GM12878 (cell line): Measurements from ENCODE around the gene EIF3M. TPM values are rescaled to one million over a fixed set of nuclear protein-coding genes. Genes with fewer than 3 reads are reported as not detected.

Experiments
- ATAC-seq: fragments of 200-7000 bp; cut with Tn5 transposase; 3 replicates; pipeline ENCODE4 v1.9.1; 2020; ENCODE audit warnings: mild to moderate bottlenecking, moderate library complexity
- BruUV-seq: library from RNA; stranded (reverse); fragments of 400-500 nt; replicated peaks from 2 replicates; lab custom pipeline; 2021; lab: Mats Ljungman, UMichigan
- CTCF ChIA-PET: fragments of 300-600 bp; sonication (Branson Sonifier 250); formaldehyde crosslinking; extraction: SDS; loops from one replicate; lab custom pipeline; 2021; ENCODE audit warnings: inconsistent platforms; lab: Yijun Ruan, JAX
- POLR2A ChIA-PET: fragments of 350-600 bp; formaldehyde crosslinking; extraction: SDS; loops from one replicate; lab custom pipeline; 2021; ENCODE audit warnings: inconsistent platforms; lab: Charles Lee
- RAD21 ChIA-PET: fragments of 300-600 bp; sonication (Branson Sonifier 250); formaldehyde crosslinking; loops from one replicate; lab custom pipeline; 2023; ENCODE audit warnings: antibody characterized with exemption; ENCODE audit not compliant: unreplicated experiment; lab: Charles Lee
- SMC1A ChIA-PET: fragments of 300-600 bp; sonication (Branson Sonifier 250); formaldehyde crosslinking; loops from one replicate; lab custom pipeline; 2023; ENCODE audit not compliant: unreplicated experiment, uncharacterized antibody; lab: Charles Lee
- DNase-seq: peaks from one replicate; pipeline ENCODE4 v3.0.0-alpha.2; 2011; ENCODE audit warnings: low read depth, low spot score
- FAIRE-seq: peaks from 3 replicates; lab custom pipeline; 2011; peaks lifted over from hg19 to GRCh38; lab: Jason Lieb, UNC
- H2AFZ ChIP-seq: 2 replicates; pipeline ENCODE4 v1.6.0; 2011; ENCODE audit warnings: low read depth, low read length, control low read depth; ENCODE audit not compliant: control insufficient read depth
- H3K27ac ChIP-seq: 2 replicates; pipeline ENCODE4 v1.5.1; 2011; ENCODE audit warnings: control low read depth; ENCODE audit not compliant: control insufficient read depth, insufficient read depth
- H3K27me3 ChIP-seq, 2 experiments: replicated peaks in 1 of 2; 2 replicates each; pipeline versions ENCODE4 v1.6.0 to v1.6.1; 2011; ENCODE audit warnings: low read length in 1 of 2; ENCODE audit not compliant: control insufficient read depth in 2 of 2, insufficient read depth in 2 of 2
- H3K36me3 ChIP-seq, 2 experiments: 2 replicates each; pipeline ENCODE4 v1.5.1; 2011; ENCODE audit warnings: low read length in 1 of 2; ENCODE audit not compliant: control insufficient read depth in 2 of 2, insufficient read depth in 2 of 2
- H3K4me1 ChIP-seq: 2 replicates; pipeline ENCODE4 v1.6.1; 2011; ENCODE audit warnings: mild to moderate bottlenecking, low read length, moderate library complexity, mixed read lengths; ENCODE audit not compliant: control insufficient read depth, insufficient read depth
- H3K4me2 ChIP-seq: 2 replicates; pipeline ENCODE4 v1.6.0; 2011; ENCODE audit warnings: control low read depth; ENCODE audit not compliant: control insufficient read depth, insufficient read depth
- H3K4me3 ChIP-seq: fragments of 200-600 bp; sonication (generic); 2 replicates; pipeline ENCODE4 v1.5.1; 2016
- H3K79me2 ChIP-seq: 2 replicates; pipeline ENCODE4 v1.6.0; 2011; ENCODE audit warnings: low read length; ENCODE audit not compliant: control insufficient read depth, insufficient read depth
- H3K9ac ChIP-seq: 2 replicates; pipeline ENCODE4 v1.8.0; 2011; ENCODE audit warnings: low read length, control low read depth, mixed read lengths; ENCODE audit not compliant: control insufficient read depth, insufficient read depth
- H3K9me3 ChIP-seq: replicated peaks from 3 replicates; pipeline ENCODE4 v1.5.1; 2011; ENCODE audit warnings: mild to moderate bottlenecking, low read length; ENCODE audit not compliant: control insufficient read depth, insufficient read depth
- H4K20me1 ChIP-seq: 2 replicates; pipeline ENCODE4 v1.6.0; 2011; ENCODE audit not compliant: control insufficient read depth, insufficient read depth
- DPF2 ChIP-seq: fragments of 450-650 bp; IDR thresholded peaks from 2 replicates; pipeline ENCODE4 v1.6.1; 2017; ENCODE audit warnings: mild to moderate bottlenecking
- SIX5 ChIP-seq: IDR thresholded peaks from 2 replicates; pipeline ENCODE4 v1.6.1; 2011; ENCODE audit warnings: mild to moderate bottlenecking, low read depth, low read length, moderate library complexity; ENCODE audit not compliant: severe bottlenecking
- WGBS: methylation state at CpG from one replicate; pipeline ENCODE4 v1.1.6; 2016; ENCODE audit warnings: low lambda C conversion rate; ENCODE audit not compliant: insufficient replicate concordance, insufficient coverage; ENCODE audit errors: missing lambda C conversion rate; 5-methylcytosine and 5-hydroxymethylcytosine counted together
- in situ Hi-C: fragments of 300-500 bp; cut with MboI; formaldehyde crosslinking; loops from 9 replicates; pipeline ENCODE4 v1.14.3; 2018; ENCODE audit warnings: mixed read lengths
- intact Hi-C: fragments of 100-400 bp; cut with micrococcal nuclease; formaldehyde crosslinking; loops from one replicate; pipeline ENCODE4 v1.14.2; 2022; ENCODE audit not compliant: unreplicated experiment
- polyA plus RNA-seq, 11 experiments: library from polyadenylated mRNA; depleted of rRNA in 4 of 11; unstranded in 6 of 11; stranded (reverse) in 5 of 11; fragments of >200 nt; fragmentation: Nextera tagmentation in 4 of 11; fragmentation: Illumina TruSeq in 1 of 11; extraction: Ambion mirVana in 4 of 11; extraction: Trizol in 1 of 11; gene quantifications; 1 replicate in 1 of 11; 2 replicates in 10 of 11; pipeline versions ENCODE4 v1.2.1 to v1.2.3, GENCODE V29; 2011 to 2016; ENCODE audit warnings: inconsistent platforms in 2 of 11, missing spikeins in 2 of 11, low read depth in 1 of 11
- total RNA-seq, 4 experiments: library from RNA; depleted of rRNA in 3 of 4; stranded (reverse); fragments of >200 nt in 3 of 4; fragmentation: Illumina TruSeq in 1 of 4; extraction: Trizol in 1 of 4; gene quantifications; 2 replicates each; pipeline versions ENCODE4 v1.2.1 to v1.2.3, GENCODE V29; 2013 to 2021
- TF ChIP-seq, protein P1 (sequence below), 3 experiments: IDR thresholded peaks in 2 of 3; conservative IDR thresholded peaks in 1 of 3; 2 replicates each; pipeline ENCODE4 v1.5.1; 2011; ENCODE audit warnings: low read depth in 3 of 3, low read length in 3 of 3, mild to moderate bottlenecking in 3 of 3, control low read depth in 2 of 3, moderate library complexity in 2 of 3, inconsistent platforms in 1 of 3, mixed read lengths in 1 of 3; ENCODE audit not compliant: control insufficient read depth in 2 of 3, insufficient read depth in 1 of 3; ENCODE audit errors: extremely low read depth in 1 of 3

EIF3M gene
- total and polyA plus RNA-seq, 10 of the 15 experiments (the other 5 are each of a cell fraction or from before 2014, with no cell fraction given) = 392 to 1,205 (median 593) TPM

DNA sequence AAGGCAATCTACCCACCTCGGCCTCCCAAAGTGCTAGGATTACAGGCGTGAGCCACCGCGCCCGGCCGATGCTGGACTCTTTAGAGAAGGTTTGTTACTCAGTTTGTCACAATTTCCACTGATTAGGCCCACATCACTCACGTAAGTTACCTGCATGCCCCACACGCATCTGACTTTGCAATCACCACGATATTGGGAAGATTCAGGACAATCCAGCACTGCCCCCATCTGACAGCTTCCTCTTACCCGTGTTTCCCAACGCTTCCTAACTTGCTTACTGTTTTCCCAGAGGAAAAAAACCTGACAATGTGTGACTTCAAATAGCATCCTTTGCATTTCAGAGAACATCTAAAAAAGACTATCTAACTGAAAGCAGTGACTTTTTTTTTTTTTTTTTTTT lies 21.8 kb upstream of the EIF3M start:
- intact Hi-C loops (loop anchor here (10.0 kb wide), 1 partner anchor 117 kb away; no protein-coding TSS in a partner anchor), in situ Hi-C loops (no loop called here)
- ChIA-PET SMC1A (interaction anchor here (2.3 kb wide), 1 partner anchor 10 kb away, joined by 11 read pairs; no protein-coding TSS in a partner anchor), RAD21 (interaction anchor here (1.6 kb wide), 1 partner anchor 239 kb away, joined by 4 read pairs; no protein-coding TSS in a partner anchor), POLR2A (interaction anchor here (0.6 kb wide), 1 partner anchor 35 kb away, joined by 3 read pairs; no protein-coding TSS in a partner anchor)
- no peak for ATAC-seq
- H3K27me3 ChIP-seq = no peaks in the 10 kb centered on the region
- no peak overlapping the region for H3K4me3 ChIP-seq
- H3K9me3 ChIP-seq = no peaks in the 10 kb centered on the region
- H3K27ac ChIP-seq = no peak overlapping the region
- 77% methylated on average over 11 of the region's 11 CpGs for WGBS
- no peaks in the 10 kb centered on the region for H4K20me1 ChIP-seq
- no peak overlapping the region for H3K9ac ChIP-seq
- H3K36me3 ChIP-seq = no peaks in the 10 kb centered on the region
- BruUV-seq = no TSS peak
- TF ChIP-seq DPF2 (no peak), SIX5 (no peak)
- TF ChIP-seq, protein P1, sequence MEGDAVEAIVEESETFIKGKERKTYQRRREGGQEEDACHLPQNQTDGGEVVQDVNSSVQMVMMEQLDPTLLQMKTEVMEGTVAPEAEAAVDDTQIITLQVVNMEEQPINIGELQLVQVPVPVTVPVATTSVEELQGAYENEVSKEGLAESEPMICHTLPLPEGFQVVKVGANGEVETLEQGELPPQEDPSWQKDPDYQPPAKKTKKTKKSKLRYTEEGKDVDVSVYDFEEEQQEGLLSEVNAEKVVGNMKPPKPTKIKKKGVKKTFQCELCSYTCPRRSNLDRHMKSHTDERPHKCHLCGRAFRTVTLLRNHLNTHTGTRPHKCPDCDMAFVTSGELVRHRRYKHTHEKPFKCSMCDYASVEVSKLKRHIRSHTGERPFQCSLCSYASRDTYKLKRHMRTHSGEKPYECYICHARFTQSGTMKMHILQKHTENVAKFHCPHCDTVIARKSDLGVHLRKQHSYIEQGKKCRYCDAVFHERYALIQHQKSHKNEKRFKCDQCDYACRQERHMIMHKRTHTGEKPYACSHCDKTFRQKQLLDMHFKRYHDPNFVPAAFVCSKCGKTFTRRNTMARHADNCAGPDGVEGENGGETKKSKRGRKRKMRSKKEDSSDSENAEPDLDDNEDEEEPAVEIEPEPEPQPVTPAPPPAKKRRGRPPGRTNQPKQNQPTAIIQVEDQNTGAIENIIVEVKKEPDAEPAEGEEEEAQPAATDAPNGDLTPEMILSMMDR (IDR thresholded peaks at IDR 0.05 in 2 of 3, conservative IDR thresholded peaks at IDR 0.05 in 1 of 3; ENCODE audit: control insufficient read depth in 2 of 3, extremely low read depth in 1 of 3, insufficient read depth in 1 of 3, low read depth in 3 of 3, low read length in 3 of 3) = peak in 1 of 3 experiments; percentile 36; a peak in 2 of 6 replicates
- TF ChIP-seq, all 136 proteins: peak for 1
- CTCF ChIA-PET = interaction anchor here (0.8 to 2.1 kb wide), 5 partner anchors 10 to 242 kb away, joined by 3 to 14 read pairs (median 3); no protein-coding TSS in a partner anchor
- H3K4me1 ChIP-seq = no peaks in the 10 kb centered on the region
- H3K79me2 ChIP-seq = no peaks in the 10 kb centered on the region
- FAIRE-seq = no peak
- DNase-seq = no peak
- no peak overlapping the region for H3K4me2 ChIP-seq
- H2AFZ ChIP-seq = no peak overlapping the region
